PC-9 (cell line): ENCODE measurements around the gene GATAD2A. TPM values are rescaled to one million over a fixed set of nuclear protein-coding genes. Genes with fewer than 3 reads are reported as not detected.
"Not testable (repeated sequence)": the region's sequence is repeated elsewhere in the genome, so short reads cannot be mapped to it uniquely, and the experiment has no call there.

Experiments used
- BruUV-seq: library from RNA; stranded (reverse); fragments of 400-500 nt; replicated peaks from 2 replicates; lab custom pipeline; 2021; lab: Mats Ljungman, UMichigan
- CTCF ChIA-PET: fragments of 300-600 bp; sonication (Branson Sonifier 250); formaldehyde crosslinking; loops from one replicate; lab custom pipeline; 2022; ENCODE audit warnings: antibody characterized with exemption; lab: Charles Lee
- POLR2A ChIA-PET: fragments of 300-600 bp; sonication (Branson Sonifier 250); formaldehyde crosslinking; loops from one replicate; lab custom pipeline; 2022; ENCODE audit warnings: antibody characterized with exemption; ENCODE audit not compliant: unreplicated experiment; lab: Charles Lee
- DNase-seq, 2 experiments: peaks; one replicate each; pipeline versions ENCODE4 v3.0.0 to v3.0.0-alpha.2; 2015 to 2022; ENCODE audit warnings: mixed read lengths in 1 of 2
- H2AFZ ChIP-seq: fragments of 200-600 bp; sonication (generic); 2 replicates; pipeline ENCODE4 v1.8.1; 2017; ENCODE audit warnings: antibody characterized with exemption
- H3F3A ChIP-seq: fragments of 200-600 bp; sonication (generic); 2 replicates; pipeline ENCODE4 v1.8.1; 2017; ENCODE audit warnings: antibody characterized with exemption, mild to moderate bottlenecking, low read depth; ENCODE audit not compliant: insufficient read depth
- H3K27ac ChIP-seq: fragments of 200-600 bp; sonication (generic); 2 replicates; pipeline ENCODE4 v1.6.1; 2016; ENCODE audit warnings: mixed run types
- H3K27me3 ChIP-seq: fragments of 200-600 bp; sonication (generic); 2 replicates; pipeline ENCODE4 v1.6.1; 2016; ENCODE audit warnings: low read depth, mixed run types; ENCODE audit not compliant: insufficient read depth
- H3K36me3 ChIP-seq: fragments of 200-600 bp; sonication (generic); 2 replicates; pipeline ENCODE4 v1.6.1; 2016; ENCODE audit warnings: low read depth, mixed run types
- H3K4me1 ChIP-seq: fragments of 200-600 bp; sonication (generic); replicated peaks from 2 replicates; pipeline ENCODE4 v1.6.1; 2016; ENCODE audit warnings: mixed run types; ENCODE audit not compliant: insufficient read depth
- H3K4me2 ChIP-seq: fragments of 200-600 bp; sonication (generic); 2 replicates; pipeline ENCODE4 v1.6.1; 2017; ENCODE audit warnings: mixed run types
- H3K4me3 ChIP-seq: fragments of 200-600 bp; sonication (generic); 2 replicates; pipeline ENCODE4 v1.6.1; 2016; ENCODE audit warnings: mixed run types
- H3K79me2 ChIP-seq: fragments of 200-600 bp; sonication (generic); 2 replicates; pipeline ENCODE4 v1.6.1; 2017; ENCODE audit warnings: low read depth, mixed run types
- H3K9me2 ChIP-seq: fragments of 200-600 bp; sonication (generic); 2 replicates; pipeline ENCODE4 v1.8.1; 2017; ENCODE audit warnings: mild to moderate bottlenecking; ENCODE audit not compliant: insufficient read depth
- H3K9me3 ChIP-seq: fragments of 200-600 bp; sonication (generic); 2 replicates; pipeline ENCODE4 v1.8.1; 2016; ENCODE audit warnings: low read depth; ENCODE audit not compliant: insufficient read depth
- H4K20me1 ChIP-seq: fragments of 200-600 bp; sonication (generic); 2 replicates; pipeline ENCODE4 v1.8.1; 2017; ENCODE audit not compliant: insufficient read depth
- EZH2 ChIP-seq: fragments of 200-600 bp; sonication (generic); IDR thresholded peaks from 2 replicates; pipeline ENCODE4 v1.8.0; 2017; ENCODE audit warnings: antibody characterized with exemption, low read depth
- intact Hi-C: fragments of 100-400 bp; cut with micrococcal nuclease; formaldehyde crosslinking; loops from one replicate; pipeline ENCODE4 v1.10.0; 2022; ENCODE audit not compliant: unreplicated experiment
- total RNA-seq: library from RNA; stranded (reverse); gene quantifications from 2 replicates; pipeline ENCODE4 v1.2.3, GENCODE V29; 2021
- TF ChIP-seq, protein P1 (sequence below): fragments of 200-600 bp; sonication (generic); conservative IDR thresholded peaks from 2 replicates; pipeline ENCODE4 v1.6.1; 2017; ENCODE audit warnings: mixed run types, antibody characterized with exemption, mild to moderate bottlenecking, moderate library complexity

The GATAD2A gene
- total RNA-seq, 1 experiment from 2014 or later, result 129 TPM

DNA sequence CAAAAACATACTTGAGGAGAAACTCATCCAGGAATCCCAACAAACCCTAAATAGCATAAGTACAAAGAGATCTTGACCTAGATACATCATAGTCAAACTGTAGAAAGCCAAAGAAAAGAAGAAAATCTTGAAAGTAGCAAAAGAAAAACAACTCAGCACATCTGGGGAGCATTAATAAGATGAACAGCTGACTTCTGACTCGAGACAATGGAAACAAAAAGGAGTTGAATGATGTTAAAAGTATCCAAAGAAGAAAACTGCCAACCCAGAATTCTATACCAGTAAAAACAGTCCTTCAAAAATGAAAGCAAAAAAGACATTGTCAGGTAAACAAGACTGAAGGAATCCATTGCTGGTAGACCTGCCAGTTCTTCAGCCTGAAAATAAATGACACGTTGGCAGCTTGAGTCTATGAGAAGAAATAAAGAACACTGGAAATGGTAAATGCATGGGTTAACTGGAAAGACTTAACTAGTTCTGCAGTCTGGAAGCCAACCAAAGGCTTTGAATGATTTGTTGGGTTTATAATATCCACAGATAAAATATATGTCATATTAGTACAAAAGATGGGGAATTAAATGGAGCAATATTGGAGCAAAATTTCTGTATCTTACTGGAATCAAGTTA lies 63.1 kb downstream of the GATAD2A start:
- Histone ChIP-seq H3K9me3 (peaks cover 24% of the 10 kb centered on the region), H3K4me1 (no peaks in the 10 kb centered on the region), H3K79me2 (peaks cover 31% of the 10 kb centered on the region), H3K27ac (no peak overlapping the region), H3K4me2 (no peak overlapping the region), H3K9me2 (no peaks in the 10 kb centered on the region), H3K27me3 (no peaks in the 10 kb centered on the region), H4K20me1 (peaks cover 12% of the 10 kb centered on the region; the same call in 1 of the 2 replicates), H3K36me3 (peaks cover 40% of the 10 kb centered on the region), H3K4me3 (no peak overlapping the region), H2AFZ (no peak overlapping the region), H3F3A (peaks cover 30% of the 10 kb centered on the region; the same call in 1 of the 2 replicates)
- BruUV-seq, result no TSS peak
- no peak for DNase-seq
- TF ChIP-seq, protein P1, sequence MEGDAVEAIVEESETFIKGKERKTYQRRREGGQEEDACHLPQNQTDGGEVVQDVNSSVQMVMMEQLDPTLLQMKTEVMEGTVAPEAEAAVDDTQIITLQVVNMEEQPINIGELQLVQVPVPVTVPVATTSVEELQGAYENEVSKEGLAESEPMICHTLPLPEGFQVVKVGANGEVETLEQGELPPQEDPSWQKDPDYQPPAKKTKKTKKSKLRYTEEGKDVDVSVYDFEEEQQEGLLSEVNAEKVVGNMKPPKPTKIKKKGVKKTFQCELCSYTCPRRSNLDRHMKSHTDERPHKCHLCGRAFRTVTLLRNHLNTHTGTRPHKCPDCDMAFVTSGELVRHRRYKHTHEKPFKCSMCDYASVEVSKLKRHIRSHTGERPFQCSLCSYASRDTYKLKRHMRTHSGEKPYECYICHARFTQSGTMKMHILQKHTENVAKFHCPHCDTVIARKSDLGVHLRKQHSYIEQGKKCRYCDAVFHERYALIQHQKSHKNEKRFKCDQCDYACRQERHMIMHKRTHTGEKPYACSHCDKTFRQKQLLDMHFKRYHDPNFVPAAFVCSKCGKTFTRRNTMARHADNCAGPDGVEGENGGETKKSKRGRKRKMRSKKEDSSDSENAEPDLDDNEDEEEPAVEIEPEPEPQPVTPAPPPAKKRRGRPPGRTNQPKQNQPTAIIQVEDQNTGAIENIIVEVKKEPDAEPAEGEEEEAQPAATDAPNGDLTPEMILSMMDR, result no peak
- no peak for TF ChIP-seq EZH2
- POLR2A ChIA-PET, result interaction anchor here (0.7 kb wide), 1 partner anchor 451 kb away, joined by 5 read pairs; no protein-coding TSS in a partner anchor
- intact Hi-C loops, result no loop called here
- CTCF ChIA-PET, result no interaction called here

DNA sequence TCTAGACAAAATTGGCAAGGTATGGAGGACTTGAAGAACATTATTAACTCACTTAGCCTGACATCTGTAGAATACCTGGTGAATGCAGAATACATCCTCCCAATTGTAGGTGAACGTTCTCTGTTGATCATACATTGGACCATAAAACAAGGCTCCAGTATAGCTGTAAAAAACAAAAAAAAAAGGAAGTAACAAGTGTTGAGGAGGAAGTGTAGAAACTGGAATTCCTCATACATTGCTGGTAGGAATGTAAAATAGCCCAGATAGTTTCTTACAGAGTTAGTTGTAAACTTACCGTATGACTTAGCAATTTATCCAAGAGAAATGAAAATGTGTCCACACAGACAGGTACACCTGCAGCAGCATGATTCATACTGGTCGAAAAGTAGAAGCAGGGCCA lies 65.1 kb downstream of the GATAD2A start:
- intact Hi-C loops, result no loop called here
- BruUV-seq, result no TSS peak
- Histone ChIP-seq H4K20me1 (peaks cover 23% of the 10 kb centered on the region), H3K27ac (no peak overlapping the region), H3K4me2 (no peak overlapping the region), H3K36me3 (peaks cover 34% of the 10 kb centered on the region), H2AFZ (no peak overlapping the region), H3F3A (peaks cover 30% of the 10 kb centered on the region; the same call in 1 of the 2 replicates), H3K79me2 (peaks cover 27% of the 10 kb centered on the region), H3K4me3 (no peak overlapping the region), H3K27me3 (no peaks in the 10 kb centered on the region), H3K9me2 (no peaks in the 10 kb centered on the region), H3K9me3 (peaks cover 24% of the 10 kb centered on the region), H3K4me1 (no peaks in the 10 kb centered on the region)
- TF ChIP-seq, protein P1, result no peak
- no peak for TF ChIP-seq EZH2
- CTCF ChIA-PET, result interaction anchor here (0.7 kb wide), 1 partner anchor 83 kb away, joined by 3 read pairs; no protein-coding TSS in a partner anchor
- POLR2A ChIA-PET, result no interaction called here
- DNase-seq, result no peak

DNA sequence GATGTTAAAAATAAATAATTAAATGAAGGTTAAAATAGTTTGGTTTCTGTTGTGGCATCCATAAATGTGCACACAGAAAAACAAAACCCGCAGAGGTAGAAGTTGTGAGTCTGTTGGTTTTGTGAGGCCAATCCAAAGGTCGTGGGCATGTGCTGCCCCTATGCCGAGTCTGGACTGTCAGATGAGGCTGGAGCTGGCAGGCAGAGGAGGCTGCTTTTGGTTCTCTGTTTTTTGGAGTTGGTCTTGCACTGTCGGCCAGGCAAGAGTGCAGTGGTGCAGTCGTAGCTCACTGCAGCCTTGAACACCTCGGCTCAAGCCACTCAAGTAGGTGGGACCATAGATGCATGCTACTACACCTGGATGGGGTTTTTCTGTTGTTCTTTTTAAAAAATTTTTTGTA lies 66.2 kb downstream of the GATAD2A start:
- TF ChIP-seq, protein P1, result no peak
- no peak for TF ChIP-seq EZH2
- peaks cover 38% of the 10 kb centered on the region for H3K79me2 ChIP-seq
- H3K36me3 ChIP-seq, result peaks cover 23% of the 10 kb centered on the region
- intact Hi-C loops, result no loop called here
- DNase-seq, result no peak
- no TSS peak for BruUV-seq
- H2AFZ ChIP-seq, result no peak overlapping the region
- H3K4me3 ChIP-seq, result no peak overlapping the region
- H3F3A ChIP-seq, result peaks cover 34% of the 10 kb centered on the region; the same call in 1 of the 2 replicates
- POLR2A ChIA-PET, result no interaction called here
- H3K9me2 ChIP-seq, result no peaks in the 10 kb centered on the region
- H3K27me3 ChIP-seq, result no peaks in the 10 kb centered on the region
- CTCF ChIA-PET, result no interaction called here
- H3K9me3 ChIP-seq, result peaks cover 23% of the 10 kb centered on the region
- H3K27ac ChIP-seq, result no peak overlapping the region
- no peaks in the 10 kb centered on the region for H3K4me1 ChIP-seq
- no peak overlapping the region for H3K4me2 ChIP-seq
- peaks cover 33% of the 10 kb centered on the region for H4K20me1 ChIP-seq

DNA sequence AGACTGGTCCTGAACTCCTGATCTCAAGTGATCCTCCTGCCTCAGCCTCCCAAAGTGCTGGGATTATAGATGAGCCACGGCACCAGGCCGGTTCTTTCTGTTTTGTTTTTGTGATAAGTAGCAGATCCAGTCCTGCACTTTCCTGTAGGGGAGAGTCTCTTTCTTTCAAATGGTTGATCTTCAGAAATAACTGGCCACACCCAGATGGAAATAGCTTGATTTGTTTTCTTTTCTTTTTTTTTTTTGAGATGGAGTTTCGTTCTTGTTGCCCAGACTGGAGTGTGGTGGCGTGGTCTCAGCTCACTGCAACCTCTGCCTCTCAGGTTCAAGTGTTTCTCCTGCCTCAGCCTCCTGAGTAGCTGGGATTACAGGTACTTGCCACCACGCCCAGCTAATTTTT lies 66.6 kb downstream of the GATAD2A start:
- H3K4me2 ChIP-seq, DNase-seq, H3K27me3 ChIP-seq, H3K27ac ChIP-seq, H3K4me3 ChIP-seq, H3K4me1 ChIP-seq, BruUV-seq, H3K9me2 ChIP-seq, H2AFZ ChIP-seq, intact Hi-C loops: not testable (repeated sequence)
- CTCF ChIA-PET, result interaction anchor here (0.6 kb wide), 1 partner anchor 7 kb away, joined by 3 read pairs; no protein-coding TSS in a partner anchor
- Histone ChIP-seq H4K20me1 (peaks cover 35% of the 10 kb centered on the region), H3F3A (peaks cover 34% of the 10 kb centered on the region; the same call in 1 of the 2 replicates), H3K79me2 (peaks cover 39% of the 10 kb centered on the region), H3K9me3 (peaks cover 19% of the 10 kb centered on the region; the same call in 1 of the 2 replicates), H3K36me3 (peaks cover 20% of the 10 kb centered on the region)
- POLR2A ChIA-PET, result interaction anchor here (0.6 kb wide), 1 partner anchor 78 kb away, joined by 4 read pairs; no protein-coding TSS in a partner anchor
